HCT116 (cell line): Measurements from ENCODE around the gene C2orf68.

Experiments used
- YY1 ChIP-seq: IDR thresholded peaks from 2 replicates; pipeline ENCODE4 v1.6.1; 2011; ENCODE audit warnings: low read length, low read depth, moderate library complexity, mild to moderate bottlenecking; ENCODE audit not compliant: insufficient replicate concordance; ENCODE audit errors: extremely low read depth
- ZFX ChIP-seq: fragments of 450-650 bp; IDR thresholded peaks from 2 replicates; pipeline ENCODE4 v1.6.1; 2017

GRCh38 chr2:85564144-85564563, 47.7 kb downstream of the C2orf68 start:
- no peak for TF ChIP-seq YY1
- no peak for TF ChIP-seq ZFX
